ENCODE measurements around the gene MED31. TPM values are rescaled to one million over a fixed set of nuclear protein-coding genes. Genes with fewer than 3 reads are reported as not detected.

The MED31 gene
- total and polyA plus RNA-seq, 2 experiments from 2014 or later, result 5.5 to 49.3 TPM

DNA sequence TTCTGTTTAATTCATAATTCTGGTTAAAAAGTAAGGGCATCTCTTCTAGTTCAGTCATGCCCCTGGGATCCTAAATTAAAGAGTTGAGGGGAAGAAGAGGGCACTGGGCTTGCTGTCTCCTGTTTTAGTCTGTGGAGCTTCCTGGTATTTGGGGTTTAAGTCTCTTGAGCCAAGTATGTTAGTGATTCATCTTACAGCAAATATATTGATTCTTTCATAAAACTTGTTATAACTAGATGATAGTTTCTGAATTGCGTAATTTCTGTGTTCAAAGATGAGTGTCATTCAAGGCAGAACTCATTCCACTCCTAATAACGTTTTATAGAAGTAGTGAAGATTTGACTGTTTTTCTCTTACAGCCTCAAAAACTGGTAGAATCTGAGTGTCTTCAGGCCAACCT, 8.8 kb downstream of the MED31 start:
- peaks cover 14% of the 10 kb centered on the region; the same call in 1 of the 2 replicates for H3K36me3 ChIP-seq (ENCODE audit: insufficient read depth)
- Mint-ChIP-seq H3K36me3 (ENCODE audit: low read depth) (peaks cover 28% of the 10 kb centered on the region), H3K4me3 (peak overlapping the region; percentile 91), H3K27ac (no peak overlapping the region), H3K4me1 (peaks cover 19% of the 10 kb centered on the region), H3K9me3 (no peaks in the 10 kb centered on the region), H3K27me3 (ENCODE audit: insufficient read depth, low read depth, poor library complexity) (peaks cover 13% of the 10 kb centered on the region)
- H2AFZ ChIP-seq, result no peak overlapping the region
- no peaks in the 10 kb centered on the region for H3K27me3 ChIP-seq (ENCODE audit: insufficient read depth)
- peaks cover 20% of the 10 kb centered on the region for H4K20me1 ChIP-seq (replicated peaks; ENCODE audit: insufficient read depth)
- H3K4me3 ChIP-seq, result no peak overlapping the region; the same call in 1 of the 2 replicates
- DNase-seq (ENCODE audit: low spot score), result no peak
- no peaks in the 10 kb centered on the region for H3K9me2 ChIP-seq (ENCODE audit: insufficient read depth)
- TF ChIP-seq EZH2 (IDR thresholded peaks at IDR 0.05; ENCODE audit: low read depth, unreplicated experiment) (no peak), POLR2AphosphoS5 (IDR thresholded peaks at IDR 0.05; ENCODE audit: low read depth) (no peak), NANOG (IDR thresholded peaks at IDR 0.05; ENCODE audit: borderline replicate concordance) (no peak), CREB1 (CRISPR knock-in tag; IDR thresholded peaks at IDR 0.05; ENCODE audit: low read depth) (no peak), ZNF114 (CRISPR knock-in tag; IDR thresholded peaks at IDR 0.05) (no peak), EZH2phosphoT487 (IDR thresholded peaks at IDR 0.05; ENCODE audit: unreplicated experiment) (no peak), ZNF331 (CRISPR knock-in tag; IDR thresholded peaks at IDR 0.05; ENCODE audit: low read depth) (no peak), JUNB (IDR thresholded peaks at IDR 0.05; ENCODE audit: unreplicated experiment) (no peak), STAT1 (IDR thresholded peaks at IDR 0.05; ENCODE audit: unreplicated experiment) (no peak)
- TF ChIP-seq, protein P1, sequence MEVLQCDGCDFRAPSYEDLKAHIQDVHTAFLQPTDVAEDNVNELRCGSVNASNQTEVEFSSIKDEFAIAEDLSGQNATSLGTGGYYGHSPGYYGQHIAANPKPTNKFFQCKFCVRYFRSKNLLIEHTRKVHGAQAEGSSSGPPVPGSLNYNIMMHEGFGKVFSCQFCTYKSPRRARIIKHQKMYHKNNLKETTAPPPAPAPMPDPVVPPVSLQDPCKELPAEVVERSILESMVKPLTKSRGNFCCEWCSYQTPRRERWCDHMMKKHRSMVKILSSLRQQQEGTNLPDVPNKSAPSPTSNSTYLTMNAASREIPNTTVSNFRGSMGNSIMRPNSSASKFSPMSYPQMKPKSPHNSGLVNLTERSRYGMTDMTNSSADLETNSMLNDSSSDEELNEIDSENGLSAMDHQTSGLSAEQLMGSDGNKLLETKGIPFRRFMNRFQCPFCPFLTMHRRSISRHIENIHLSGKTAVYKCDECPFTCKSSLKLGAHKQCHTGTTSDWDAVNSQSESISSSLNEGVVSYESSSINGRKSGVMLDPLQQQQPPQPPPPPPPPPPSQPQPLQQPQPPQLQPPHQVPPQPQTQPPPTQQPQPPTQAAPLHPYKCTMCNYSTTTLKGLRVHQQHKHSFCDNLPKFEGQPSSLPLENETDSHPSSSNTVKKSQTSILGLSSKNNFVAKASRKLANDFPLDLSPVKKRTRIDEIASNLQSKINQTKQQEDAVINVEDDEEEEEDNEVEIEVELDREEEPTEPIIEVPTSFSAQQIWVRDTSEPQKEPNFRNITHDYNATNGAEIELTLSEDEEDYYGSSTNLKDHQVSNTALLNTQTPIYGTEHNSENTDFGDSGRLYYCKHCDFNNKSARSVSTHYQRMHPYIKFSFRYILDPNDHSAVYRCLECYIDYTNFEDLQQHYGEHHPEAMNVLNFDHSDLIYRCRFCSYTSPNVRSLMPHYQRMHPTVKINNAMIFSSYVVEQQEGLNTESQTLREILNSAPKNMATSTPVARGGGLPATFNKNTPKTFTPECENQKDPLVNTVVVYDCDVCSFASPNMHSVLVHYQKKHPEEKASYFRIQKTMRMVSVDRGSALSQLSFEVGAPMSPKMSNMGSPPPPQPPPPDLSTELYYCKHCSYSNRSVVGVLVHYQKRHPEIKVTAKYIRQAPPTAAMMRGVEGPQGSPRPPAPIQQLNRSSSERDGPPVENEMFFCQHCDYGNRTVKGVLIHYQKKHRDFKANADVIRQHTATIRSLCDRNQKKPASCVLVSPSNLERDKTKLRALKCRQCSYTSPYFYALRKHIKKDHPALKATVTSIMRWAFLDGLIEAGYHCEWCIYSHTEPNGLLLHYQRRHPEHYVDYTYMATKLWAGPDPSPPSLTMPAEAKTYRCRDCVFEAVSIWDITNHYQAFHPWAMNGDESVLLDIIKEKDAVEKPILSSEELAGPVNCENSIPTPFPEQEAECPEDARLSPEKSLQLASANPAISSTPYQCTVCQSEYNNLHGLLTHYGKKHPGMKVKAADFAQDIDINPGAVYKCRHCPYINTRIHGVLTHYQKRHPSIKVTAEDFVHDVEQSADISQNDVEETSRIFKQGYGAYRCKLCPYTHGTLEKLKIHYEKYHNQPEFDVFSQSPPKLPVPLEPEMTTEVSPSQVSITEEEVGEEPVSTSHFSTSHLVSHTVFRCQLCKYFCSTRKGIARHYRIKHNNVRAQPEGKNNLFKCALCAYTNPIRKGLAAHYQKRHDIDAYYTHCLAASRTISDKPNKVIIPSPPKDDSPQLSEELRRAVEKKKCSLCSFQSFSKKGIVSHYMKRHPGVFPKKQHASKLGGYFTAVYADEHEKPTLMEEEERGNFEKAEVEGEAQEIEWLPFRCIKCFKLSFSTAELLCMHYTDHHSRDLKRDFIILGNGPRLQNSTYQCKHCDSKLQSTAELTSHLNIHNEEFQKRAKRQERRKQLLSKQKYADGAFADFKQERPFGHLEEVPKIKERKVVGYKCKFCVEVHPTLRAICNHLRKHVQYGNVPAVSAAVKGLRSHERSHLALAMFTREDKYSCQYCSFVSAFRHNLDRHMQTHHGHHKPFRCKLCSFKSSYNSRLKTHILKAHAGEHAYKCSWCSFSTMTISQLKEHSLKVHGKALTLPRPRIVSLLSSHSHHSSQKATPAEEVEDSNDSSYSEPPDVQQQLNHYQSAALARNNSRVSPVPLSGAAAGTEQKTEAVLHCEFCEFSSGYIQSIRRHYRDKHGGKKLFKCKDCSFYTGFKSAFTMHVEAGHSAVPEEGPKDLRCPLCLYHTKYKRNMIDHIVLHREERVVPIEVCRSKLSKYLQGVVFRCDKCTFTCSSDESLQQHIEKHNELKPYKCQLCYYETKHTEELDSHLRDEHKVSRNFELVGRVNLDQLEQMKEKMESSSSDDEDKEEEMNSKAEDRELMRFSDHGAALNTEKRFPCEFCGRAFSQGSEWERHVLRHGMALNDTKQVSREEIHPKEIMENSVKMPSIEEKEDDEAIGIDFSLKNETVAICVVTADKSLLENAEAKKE (CRISPR knock-in tag; IDR thresholded peaks at IDR 0.05), result no peak
- TF ChIP-seq, protein P2, sequence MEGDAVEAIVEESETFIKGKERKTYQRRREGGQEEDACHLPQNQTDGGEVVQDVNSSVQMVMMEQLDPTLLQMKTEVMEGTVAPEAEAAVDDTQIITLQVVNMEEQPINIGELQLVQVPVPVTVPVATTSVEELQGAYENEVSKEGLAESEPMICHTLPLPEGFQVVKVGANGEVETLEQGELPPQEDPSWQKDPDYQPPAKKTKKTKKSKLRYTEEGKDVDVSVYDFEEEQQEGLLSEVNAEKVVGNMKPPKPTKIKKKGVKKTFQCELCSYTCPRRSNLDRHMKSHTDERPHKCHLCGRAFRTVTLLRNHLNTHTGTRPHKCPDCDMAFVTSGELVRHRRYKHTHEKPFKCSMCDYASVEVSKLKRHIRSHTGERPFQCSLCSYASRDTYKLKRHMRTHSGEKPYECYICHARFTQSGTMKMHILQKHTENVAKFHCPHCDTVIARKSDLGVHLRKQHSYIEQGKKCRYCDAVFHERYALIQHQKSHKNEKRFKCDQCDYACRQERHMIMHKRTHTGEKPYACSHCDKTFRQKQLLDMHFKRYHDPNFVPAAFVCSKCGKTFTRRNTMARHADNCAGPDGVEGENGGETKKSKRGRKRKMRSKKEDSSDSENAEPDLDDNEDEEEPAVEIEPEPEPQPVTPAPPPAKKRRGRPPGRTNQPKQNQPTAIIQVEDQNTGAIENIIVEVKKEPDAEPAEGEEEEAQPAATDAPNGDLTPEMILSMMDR (conservative IDR thresholded peaks at IDR 0.05; ENCODE audit: low read depth in 2 of 2), result no peak
- TF ChIP-seq, protein P3, sequence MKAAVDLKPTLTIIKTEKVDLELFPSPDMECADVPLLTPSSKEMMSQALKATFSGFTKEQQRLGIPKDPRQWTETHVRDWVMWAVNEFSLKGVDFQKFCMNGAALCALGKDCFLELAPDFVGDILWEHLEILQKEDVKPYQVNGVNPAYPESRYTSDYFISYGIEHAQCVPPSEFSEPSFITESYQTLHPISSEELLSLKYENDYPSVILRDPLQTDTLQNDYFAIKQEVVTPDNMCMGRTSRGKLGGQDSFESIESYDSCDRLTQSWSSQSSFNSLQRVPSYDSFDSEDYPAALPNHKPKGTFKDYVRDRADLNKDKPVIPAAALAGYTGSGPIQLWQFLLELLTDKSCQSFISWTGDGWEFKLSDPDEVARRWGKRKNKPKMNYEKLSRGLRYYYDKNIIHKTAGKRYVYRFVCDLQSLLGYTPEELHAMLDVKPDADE (IDR thresholded peaks at IDR 0.05), result no peak
- TF ChIP-seq, protein P4, sequence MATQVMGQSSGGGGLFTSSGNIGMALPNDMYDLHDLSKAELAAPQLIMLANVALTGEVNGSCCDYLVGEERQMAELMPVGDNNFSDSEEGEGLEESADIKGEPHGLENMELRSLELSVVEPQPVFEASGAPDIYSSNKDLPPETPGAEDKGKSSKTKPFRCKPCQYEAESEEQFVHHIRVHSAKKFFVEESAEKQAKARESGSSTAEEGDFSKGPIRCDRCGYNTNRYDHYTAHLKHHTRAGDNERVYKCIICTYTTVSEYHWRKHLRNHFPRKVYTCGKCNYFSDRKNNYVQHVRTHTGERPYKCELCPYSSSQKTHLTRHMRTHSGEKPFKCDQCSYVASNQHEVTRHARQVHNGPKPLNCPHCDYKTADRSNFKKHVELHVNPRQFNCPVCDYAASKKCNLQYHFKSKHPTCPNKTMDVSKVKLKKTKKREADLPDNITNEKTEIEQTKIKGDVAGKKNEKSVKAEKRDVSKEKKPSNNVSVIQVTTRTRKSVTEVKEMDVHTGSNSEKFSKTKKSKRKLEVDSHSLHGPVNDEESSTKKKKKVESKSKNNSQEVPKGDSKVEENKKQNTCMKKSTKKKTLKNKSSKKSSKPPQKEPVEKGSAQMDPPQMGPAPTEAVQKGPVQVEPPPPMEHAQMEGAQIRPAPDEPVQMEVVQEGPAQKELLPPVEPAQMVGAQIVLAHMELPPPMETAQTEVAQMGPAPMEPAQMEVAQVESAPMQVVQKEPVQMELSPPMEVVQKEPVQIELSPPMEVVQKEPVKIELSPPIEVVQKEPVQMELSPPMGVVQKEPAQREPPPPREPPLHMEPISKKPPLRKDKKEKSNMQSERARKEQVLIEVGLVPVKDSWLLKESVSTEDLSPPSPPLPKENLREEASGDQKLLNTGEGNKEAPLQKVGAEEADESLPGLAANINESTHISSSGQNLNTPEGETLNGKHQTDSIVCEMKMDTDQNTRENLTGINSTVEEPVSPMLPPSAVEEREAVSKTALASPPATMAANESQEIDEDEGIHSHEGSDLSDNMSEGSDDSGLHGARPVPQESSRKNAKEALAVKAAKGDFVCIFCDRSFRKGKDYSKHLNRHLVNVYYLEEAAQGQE (IDR thresholded peaks at IDR 0.05; ENCODE audit: unreplicated experiment), result no peak
- peaks cover 55% of the 10 kb centered on the region for H3K79me2 ChIP-seq (replicated peaks; ENCODE audit: insufficient read depth)
- ATAC-seq, result no peak
- peaks cover 12% of the 10 kb centered on the region; the same call in 1 of the 2 replicates for H3F3A ChIP-seq (replicated peaks; ENCODE audit: low read depth)
- no peak overlapping the region for H3K27ac ChIP-seq (ENCODE audit: low read depth)
- peaks cover 12% of the 10 kb centered on the region for H3K4me1 ChIP-seq (ENCODE audit: insufficient read depth)
- peak overlapping the region; percentile 98 for H3K4me2 ChIP-seq
